GM19468 (cell line): ENCODE results near the gene CDKL4.
"Not testable (repeated sequence)": the region's sequence is repeated elsewhere in the genome, so short reads cannot be mapped to it uniquely, and the experiment has no call there.

ENCODE experiments used
- ATAC-seq: cut with Tn5 transposase; IDR thresholded peaks from one replicate; pipeline ENCODE4 v1.9.1; 2021; ENCODE audit warnings: mild to moderate bottlenecking, moderate library complexity, moderate number of reproducible peaks; ENCODE audit not compliant: unreplicated experiment; ENCODE audit errors: extremely low read depth

CDKL4 gene

DNA sequence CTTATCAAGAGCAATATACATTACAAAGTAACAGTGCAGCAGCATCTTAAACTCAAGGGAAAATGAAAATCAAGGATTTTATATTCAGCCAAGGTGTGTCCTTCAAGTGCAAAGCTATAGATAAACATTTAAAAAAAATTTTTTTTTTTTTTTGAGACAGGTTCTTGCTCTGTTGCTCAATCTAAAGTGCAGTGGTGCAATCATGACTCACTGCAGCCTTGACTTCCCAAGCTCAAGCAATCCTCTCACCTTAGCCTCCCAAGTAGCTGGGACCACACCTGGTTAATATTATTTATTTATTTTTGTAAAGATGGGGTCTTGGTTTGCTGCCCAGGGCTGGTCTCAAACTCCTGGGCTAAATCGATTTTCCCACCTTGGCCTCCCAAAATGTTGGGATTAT is 9.0 kb downstream of the CDKL4 start:
- no peak for ATAC-seq

- no peak for ATAC-seq
Observed at GRCh38 chr2:39232141-39232540, 11.6 kb downstream of the CDKL4 start.

DNA sequence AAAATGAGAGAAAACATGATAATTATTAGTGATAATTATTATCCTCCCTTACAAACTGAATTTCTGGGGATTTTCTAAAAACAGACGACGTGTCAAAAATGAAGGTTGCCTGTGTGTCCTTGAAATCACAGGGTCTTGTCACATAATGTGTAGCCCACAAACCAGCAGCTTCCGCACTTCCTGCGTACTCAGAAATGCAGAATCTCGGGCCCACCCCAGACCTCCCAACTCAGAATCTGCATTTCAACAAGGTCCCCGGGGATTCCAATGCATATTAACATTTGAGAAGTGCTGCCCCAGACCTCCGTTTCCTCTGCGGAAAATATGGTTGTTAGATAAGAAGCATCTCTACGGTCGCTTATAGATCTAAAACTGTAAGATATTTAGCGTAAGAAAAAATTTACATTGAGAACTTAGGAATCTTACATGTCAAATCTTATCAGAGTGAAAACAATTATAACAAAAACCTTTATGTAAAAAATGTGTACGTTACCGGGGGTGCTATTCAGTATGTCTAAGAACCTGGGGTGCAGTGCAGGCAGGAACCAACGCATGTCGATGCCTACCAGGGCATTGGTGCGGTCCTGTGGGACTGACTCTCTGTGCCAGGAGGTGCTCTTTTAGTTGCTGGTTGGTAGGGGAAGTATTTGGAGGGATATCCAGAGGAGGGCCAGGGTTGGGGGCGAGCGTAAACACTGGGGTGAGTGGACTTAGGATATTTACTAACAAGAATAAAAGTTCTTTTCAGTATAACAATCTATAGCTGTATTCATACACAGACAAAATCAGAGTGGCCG is 15.2 kb downstream of the CDKL4 start:
- no peak for ATAC-seq

- ATAC-seq = no peak
Observed at GRCh38 chr2:39227628-39228412, 15.9 kb downstream of the CDKL4 start.

DNA sequence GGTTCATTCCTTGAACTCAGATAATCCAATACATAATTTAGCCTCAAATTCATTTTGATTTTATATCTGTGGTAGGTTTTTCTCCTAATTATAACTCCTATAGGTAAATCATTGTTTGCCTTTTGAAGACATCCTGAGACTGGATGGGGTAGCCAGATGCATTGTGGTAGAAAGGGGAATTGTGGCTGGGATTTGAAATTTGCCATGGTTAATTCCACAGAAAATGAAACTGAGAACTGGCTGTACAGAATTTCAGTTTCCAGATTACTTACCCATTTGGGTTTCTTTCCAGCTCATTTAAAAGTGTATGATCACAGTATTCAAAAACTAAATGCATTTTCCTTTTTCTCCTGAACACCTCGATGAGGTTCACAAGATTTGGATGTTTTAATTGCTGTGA is 18.2 kb downstream of the CDKL4 start:
- no peak for ATAC-seq

DNA sequence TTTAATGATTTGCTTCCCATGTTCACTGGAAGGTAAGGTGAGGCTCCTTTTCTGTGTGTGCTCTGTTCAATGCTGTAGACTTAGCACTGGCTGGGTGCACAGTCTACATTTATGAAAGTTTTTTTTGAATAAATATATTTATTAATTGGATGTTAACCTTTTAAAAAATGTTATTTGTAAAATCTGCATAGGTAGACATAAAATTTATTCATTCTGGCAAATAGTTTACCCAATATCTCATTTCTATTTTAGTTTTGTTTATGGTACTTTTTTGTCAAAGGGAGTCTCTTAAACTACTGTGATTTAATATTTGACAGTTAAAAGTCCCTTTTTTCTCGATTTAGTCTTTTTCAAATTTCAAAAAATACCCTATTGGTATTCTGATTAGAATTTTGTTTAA is 19.9 kb downstream of the CDKL4 start:
- no peak for ATAC-seq

DNA sequence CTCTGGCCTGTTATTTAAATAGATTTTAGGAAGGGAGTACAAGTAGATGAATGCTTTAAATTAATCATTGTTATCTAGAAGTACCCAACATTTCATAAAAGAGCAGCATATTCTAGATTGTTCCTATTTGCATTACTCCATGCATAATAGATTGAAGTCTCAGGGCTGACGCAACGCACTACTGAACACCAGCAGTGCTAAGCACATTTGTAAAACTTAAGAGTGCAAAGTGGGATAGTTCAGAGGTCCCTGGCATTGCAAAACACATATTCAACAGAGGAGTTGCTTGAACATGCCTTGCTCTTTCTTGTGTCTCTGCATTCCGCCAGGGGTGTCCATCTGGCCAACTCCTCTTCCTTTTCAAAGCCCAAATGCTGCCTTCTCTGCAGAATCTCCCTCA is 22.3 kb downstream of the CDKL4 start:
- no peak for ATAC-seq

GRCh38 chr2:39220136-39220535 is 23.6 kb downstream of the CDKL4 start:
- no peak for ATAC-seq

DNA sequence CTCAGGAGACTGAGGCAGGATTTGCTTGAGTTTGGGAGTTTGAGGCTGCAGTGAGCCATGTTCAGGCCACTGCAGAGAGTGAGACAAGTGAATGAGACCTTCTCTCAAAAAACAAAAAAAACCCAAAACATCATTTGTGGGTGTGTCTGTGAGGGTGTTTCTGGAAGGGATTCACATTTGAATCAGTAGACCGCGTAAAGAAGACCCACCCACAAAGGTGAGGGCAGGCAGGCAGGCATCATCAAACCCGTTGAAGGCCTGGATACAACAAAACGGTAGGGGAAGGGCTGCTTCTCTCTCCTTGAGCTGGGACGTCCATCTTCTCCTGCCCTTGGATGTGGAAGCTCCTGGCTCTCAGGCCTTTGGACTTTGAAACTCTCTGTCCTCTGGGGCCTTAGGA is 25.4 kb downstream of the CDKL4 start:
- no peak for ATAC-seq

DNA sequence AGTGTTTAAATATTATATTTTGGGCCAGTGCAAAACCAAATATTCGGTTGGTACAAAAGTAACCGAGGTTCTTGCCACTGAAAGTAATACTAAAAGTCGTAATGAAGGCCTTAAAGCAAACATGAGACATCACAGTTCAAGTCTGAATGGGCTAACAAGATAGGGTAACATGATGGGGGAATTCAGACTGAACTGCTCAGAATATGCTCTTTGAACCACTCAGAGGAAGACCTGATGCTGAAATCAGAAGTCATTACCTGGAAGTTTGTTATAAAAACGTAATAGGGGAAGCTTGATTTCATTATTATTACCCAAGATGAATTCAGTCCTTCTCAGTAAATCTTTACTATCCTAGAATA is 26.6 kb downstream of the CDKL4 start:
- no peak for ATAC-seq

- no peak for ATAC-seq
Observed at GRCh38 chr2:39216346-39217191, 27.2 kb downstream of the CDKL4 start.

GRCh38 chr2:39215545-39215944 is 28.2 kb downstream of the CDKL4 start:
- ATAC-seq = no peak

- ATAC-seq = no peak
Observed at GRCh38 chr2:39213015-39213414, 30.8 kb downstream of the CDKL4 start.

GRCh38 chr2:39210846-39211245 is 32.9 kb downstream of the CDKL4 start:
- no peak for ATAC-seq

GRCh38 chr2:39203382-39203781 is 40.4 kb downstream of the CDKL4 start:
- ATAC-seq = no peak

DNA sequence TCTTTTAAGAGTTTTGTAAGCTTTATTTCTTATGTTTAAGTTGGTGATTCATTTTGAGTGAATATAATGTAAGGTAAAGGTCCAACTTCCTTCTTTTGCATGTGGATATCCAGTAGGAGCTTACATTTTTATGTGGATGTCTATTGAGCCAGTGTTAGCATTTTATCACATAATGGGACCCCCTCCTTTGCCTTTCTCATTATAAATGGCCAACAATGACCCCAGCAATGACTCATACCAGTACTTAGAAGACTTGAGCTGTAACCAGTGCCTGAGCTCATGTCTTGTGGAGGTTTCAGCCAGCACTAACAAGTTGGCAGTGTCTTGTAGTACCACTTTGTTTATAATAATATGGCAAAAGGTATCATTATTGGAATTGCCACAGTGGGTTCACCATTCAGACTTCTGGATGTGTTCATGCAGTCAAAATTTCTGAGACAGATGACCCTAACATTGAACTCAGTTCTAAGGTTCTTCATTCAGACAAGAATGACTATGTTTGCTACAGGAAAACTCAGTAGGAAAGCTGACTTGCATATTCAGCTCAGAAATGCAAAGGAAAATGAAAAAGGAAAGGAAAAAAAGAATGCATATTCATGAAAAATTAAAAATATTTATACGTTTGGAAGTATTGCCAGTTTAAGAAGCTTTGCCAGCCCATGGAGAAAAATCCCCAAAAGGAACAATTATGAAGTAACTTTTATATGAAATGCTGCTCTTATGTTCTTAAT is 41.0 kb downstream of the CDKL4 start:
- no peak for ATAC-seq

- ATAC-seq = not testable (repeated sequence)
Observed at GRCh38 chr2:39197003-39197402, 46.8 kb downstream of the CDKL4 start.

GRCh38 chr2:39194686-39195085 is 49.1 kb downstream of the CDKL4 start:
- ATAC-seq = no peak

GRCh38 chr2:39188960-39189494 is 54.7 kb downstream of the CDKL4 start:
- no peak for ATAC-seq

GRCh38 chr2:39183673-39184072 is 60.1 kb downstream of the CDKL4 start:
- ATAC-seq = no peak
